Stimulated activated CD4-positive, alpha-beta T cell treated with anti-CD3 and anti-CD28 coated beads, TNF-alpha, amount 100 ng/mL, for 48 hours (primary cell): Measurements from ENCODE around the gene ZNF638.

Experiments used
- DNase-seq, 3 donors: peaks; one replicate each; pipeline ENCODE4 v3.0.0-alpha.2; 2020; ENCODE audit warnings: low read depth in 3 of 3

The ZNF638 gene

DNA sequence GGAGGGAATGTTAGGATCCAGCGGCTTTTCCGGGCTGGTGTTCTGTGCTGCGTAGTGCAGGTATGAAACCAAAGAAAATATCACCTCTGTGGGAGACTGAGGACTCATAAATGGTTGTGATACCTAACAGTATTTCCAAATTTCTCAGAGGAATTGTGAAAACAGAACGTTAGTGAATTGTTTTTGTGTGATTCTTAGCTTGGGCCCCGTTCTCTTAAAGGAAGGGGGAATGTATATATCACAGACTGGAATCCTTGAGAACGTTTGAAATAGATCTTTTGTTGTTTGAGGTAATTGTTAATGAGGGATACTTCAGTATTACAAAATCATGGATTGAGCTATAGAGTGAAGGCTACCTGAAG lies 834 bp downstream of the ZNF638 start:
- DNase-seq, result no peak

DNA sequence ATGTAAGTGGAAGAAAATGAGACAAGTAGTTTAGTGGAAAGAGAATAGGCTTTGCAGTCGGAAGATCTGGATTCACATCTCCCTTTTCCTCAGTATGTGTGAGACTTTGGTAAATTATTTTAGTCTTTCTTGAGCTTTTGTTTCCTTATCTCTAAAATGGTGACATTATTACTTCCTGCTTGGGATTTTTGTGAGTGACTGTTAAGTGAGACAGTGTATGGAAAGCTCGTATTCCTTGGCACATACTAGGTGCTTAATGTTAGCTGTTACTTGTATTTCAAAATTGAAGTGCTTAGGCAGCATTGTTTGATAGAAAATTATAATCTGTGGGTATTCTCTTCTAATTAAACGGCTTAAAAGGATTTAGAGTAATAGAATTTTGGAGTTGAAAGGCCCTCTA lies 2.0 kb downstream of the ZNF638 start:
- no peak for DNase-seq

GRCh38 chr2:71336384-71336783 lies 4.8 kb downstream of the ZNF638 start:
- DNase-seq, result no peak

DNA sequence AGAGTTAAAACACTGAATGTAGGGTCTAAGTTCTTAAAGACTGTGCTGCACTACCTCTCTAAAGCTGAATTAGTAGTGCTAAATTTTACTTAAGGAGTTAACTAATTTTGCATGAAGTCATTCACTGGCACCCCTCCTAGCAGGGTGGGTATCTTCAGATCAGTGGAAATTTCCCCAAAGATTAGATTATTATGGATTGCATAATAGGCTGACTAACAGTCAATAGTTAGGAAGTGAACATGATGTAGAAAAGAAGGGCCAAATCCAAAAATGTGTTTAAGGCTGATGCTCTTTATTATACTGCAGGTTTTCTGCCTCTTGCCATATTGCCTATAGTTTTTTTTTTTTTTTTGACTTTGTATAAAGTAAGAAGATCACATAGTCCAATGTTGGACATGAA lies 5.2 kb downstream of the ZNF638 start:
- no peak for DNase-seq

DNA sequence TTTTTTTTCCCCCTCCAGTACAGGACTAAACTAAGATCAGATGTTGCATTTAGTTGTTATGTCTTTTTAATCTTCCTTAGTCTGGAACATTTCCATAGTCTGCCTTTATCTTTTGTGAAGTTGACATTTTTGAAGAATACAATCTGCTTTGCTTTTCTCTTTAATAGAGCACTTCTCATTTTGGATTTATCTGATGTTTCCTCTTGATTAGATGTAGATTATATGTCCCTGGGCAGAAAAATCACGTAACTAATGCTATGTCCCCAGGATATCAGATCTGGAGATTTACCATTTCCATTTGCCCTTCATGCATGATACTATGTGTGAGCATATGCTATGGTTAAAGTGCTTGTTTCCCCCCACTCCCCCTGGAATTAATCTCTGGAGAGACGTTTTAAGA lies 6.2 kb downstream of the ZNF638 start:
- DNase-seq, result no peak

- DNase-seq, result no peak
These were observed 8.1 kb downstream of the ZNF638 start for GRCh38 chr2:71339685-71340084.

- DNase-seq, result no peak
These were observed 8.6 kb downstream of the ZNF638 start for GRCh38 chr2:71340176-71340575.

GRCh38 chr2:71341645-71342044 lies 10.1 kb downstream of the ZNF638 start:
- DNase-seq, result no peak

DNA sequence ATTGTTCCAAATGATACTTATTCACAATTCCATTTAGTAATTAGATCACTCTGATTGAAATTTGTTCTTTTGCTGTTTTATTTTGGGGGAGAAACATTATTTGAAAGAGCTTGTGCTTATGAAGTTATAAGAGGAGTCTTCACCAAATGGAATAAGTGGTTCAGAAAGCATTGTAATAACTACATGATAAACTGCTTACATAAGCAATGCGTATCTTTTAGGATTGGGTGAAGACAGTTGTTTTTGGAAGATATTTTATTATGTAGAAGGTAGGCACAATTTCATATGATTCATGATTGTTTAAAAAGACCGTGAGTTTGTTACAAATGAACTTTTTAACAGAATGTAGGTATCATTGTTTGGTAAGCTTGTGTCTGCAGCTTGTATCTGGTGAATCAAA lies 14.5 kb downstream of the ZNF638 start:
- no peak for DNase-seq

GRCh38 chr2:71347517-71347916 lies 15.9 kb downstream of the ZNF638 start:
- DNase-seq, result no peak

DNA sequence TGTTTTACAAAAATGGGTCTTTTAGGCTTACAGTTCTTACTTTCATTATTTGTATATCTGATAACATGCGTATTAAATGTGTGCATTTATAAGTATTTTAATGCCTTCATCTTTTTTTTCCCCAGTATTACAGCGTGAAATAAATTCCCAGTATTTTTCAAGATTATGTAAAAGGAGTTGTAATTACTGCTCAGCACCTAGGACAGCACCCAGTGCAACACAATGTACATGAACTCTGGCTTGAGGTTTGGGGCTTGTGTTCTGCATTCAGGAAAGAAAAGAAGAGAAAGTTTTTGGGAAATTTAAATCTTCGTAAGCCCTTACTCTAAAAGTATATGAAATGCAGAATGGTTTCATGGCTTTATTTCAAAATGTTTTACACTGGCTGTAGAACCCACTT lies 16.7 kb downstream of the ZNF638 start:
- DNase-seq, result peak in 1 of 3 donors; percentile 9

- no peak for DNase-seq
These were observed 21.7 kb downstream of the ZNF638 start for GRCh38 chr2:71353248-71353647.

GRCh38 chr2:71358931-71359671 lies 27.5 kb downstream of the ZNF638 start:
- DNase-seq, result peak in 1 of 3 donors; percentile 4

DNA sequence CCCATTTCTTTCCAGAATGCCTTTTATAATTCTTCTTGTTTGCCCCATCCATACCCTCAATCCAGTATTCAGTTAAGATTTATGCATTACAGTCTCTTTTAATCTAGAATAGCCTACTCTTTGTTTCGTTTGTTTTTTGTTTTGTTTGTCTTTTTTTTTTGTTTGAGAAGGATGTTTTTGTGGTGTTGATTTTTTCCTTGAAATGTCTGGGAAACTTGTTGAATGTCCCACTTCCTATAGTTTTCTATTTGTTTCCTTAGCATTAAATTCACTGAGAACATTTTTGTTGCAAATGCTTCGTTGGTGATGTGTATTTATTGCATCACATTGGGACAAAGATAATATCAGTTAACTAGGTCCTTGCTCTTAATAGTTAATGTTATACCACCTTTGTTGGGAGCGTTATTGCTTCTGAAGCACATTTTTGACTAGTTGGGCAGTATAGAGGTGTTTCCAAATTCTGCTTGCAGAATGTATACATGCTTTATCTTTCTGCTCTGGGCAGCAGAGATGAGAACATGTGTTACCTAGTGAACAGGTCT lies 28.9 kb downstream of the ZNF638 start:
- DNase-seq, result no peak

GRCh38 chr2:71361631-71362030 lies 30.0 kb downstream of the ZNF638 start:
- DNase-seq, result no peak

- no peak for DNase-seq
These were observed 30.9 kb downstream of the ZNF638 start for GRCh38 chr2:71362447-71362846.

GRCh38 chr2:71370015-71370414 lies 38.4 kb downstream of the ZNF638 start:
- DNase-seq, result no peak

DNA sequence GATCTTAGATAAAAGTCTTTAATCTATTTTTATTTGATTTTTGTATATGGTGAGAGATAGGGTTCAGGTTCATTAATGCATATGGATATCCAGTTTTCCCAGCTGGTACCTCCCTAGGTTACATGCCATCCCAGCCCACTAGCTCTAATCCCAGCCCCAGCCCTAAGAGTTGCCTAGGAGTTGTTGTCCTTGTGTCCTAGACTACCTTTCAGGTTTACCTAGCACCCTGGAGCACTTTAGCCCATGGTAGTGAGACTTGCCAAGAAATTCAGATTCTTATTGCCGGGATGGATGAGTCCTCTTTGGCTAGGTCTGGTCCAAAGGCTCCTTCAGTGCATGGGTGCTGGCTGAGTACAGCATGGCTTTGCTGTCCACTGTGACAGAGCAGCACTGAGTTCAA lies 40.5 kb downstream of the ZNF638 start:
- no peak for DNase-seq

DNA sequence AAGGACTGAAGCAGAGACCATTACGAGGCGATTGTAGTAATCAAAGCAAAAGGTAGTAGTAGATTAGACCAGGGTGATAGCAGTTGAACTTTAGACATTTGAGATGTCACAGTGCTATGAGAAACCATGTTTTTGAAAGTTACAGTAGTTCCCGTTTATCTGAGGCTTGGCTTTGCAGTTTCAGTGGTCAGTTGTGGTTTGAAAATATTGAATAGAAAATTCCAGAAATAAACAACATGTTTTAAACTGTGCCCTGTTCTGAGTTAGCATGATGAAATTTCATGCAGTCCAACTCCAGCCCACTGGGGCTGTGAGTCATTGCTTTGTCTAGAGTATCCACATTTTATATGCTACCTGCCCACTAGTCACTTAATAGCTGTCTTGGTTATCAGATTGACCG lies 47.5 kb downstream of the ZNF638 start:
- DNase-seq, result no peak

DNA sequence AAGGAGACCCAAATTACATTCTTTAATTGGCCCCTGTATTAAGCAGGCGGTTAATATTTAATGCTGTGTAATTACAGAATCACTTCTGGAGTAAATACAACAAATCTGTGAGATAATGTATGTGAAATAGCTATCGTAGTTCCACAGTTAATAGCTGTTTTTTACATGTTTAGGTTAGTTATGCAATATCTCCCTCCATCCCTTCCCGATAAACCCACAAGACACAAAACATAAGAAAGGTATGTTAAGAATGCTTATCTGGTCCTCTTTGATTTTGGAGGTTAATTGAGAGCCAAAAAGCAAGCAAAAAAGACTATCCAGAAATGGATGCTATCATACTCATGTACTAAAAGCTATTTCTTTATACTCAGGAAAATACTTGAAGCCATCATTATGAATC lies 49.1 kb downstream of the ZNF638 start:
- DNase-seq, result no peak

DNA sequence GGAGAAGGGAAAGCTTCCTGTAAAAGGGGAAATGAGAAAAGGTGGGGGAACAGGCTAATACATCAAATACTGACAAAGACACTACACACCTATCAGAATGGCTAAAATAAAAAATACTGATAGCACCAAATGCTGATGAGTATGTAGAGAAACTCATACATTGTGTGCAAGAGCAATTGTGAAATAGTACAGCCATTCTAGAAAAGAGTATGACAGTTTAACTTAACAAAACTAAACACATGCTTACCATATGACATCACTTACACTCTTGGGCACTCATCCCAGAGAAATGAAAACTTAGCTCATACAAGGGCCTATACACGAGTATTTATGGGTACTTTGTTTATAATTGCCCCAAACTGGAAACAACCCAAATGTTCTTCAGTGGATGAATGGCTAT lies 53.4 kb downstream of the ZNF638 start:
- no peak for DNase-seq

- no peak for DNase-seq
These were observed 56.6 kb downstream of the ZNF638 start for GRCh38 chr2:71388214-71388613.

GRCh38 chr2:71389384-71390072 lies 57.9 kb downstream of the ZNF638 start:
- no peak for DNase-seq
